Neural progenitor cell (in vitro differentiated cells): ENCODE results near the gene TUBA3E. TPM values are rescaled to one million over a fixed set of nuclear protein-coding genes. Genes with fewer than 3 reads are reported as not detected.
"Not testable (repeated sequence)": the region's sequence is repeated elsewhere in the genome, so short reads cannot be mapped to it uniquely, and the experiment has no call there.

ENCODE experiments used
- DNase-seq: peaks from one replicate; pipeline ENCODE4 v3.0.0-alpha.2; 2016; ENCODE audit warnings: low spot score
- H2AFZ ChIP-seq: fragments of 200-600 bp; sonication (generic); replicated peaks from 2 replicates; pipeline ENCODE4 v1.6.1; 2016; ENCODE audit warnings: antibody characterized with exemption
- H3F3A ChIP-seq: fragments of 200-600 bp; sonication (generic); 2 replicates; pipeline ENCODE4 v1.6.1; 2016; ENCODE audit warnings: antibody characterized with exemption, low read depth
- H3K27ac ChIP-seq: fragments of 200-600 bp; sonication (generic); 2 replicates; pipeline ENCODE4 v1.5.1; 2016; ENCODE audit warnings: mild to moderate bottlenecking
- H3K27me3 ChIP-seq: fragments of 200-600 bp; sonication (generic); 2 replicates; pipeline ENCODE4 v1.6.1; 2016; ENCODE audit warnings: mild to moderate bottlenecking, moderate library complexity
- H3K36me3 ChIP-seq: fragments of 200-600 bp; sonication (generic); 2 replicates; pipeline ENCODE4 v1.5.1; 2016
- H3K4me1 ChIP-seq: fragments of 200-600 bp; sonication (generic); 2 replicates; pipeline ENCODE4 v1.6.1; 2016; ENCODE audit warnings: mixed run types
- H3K4me2 ChIP-seq: fragments of 200-600 bp; sonication (generic); 2 replicates; pipeline ENCODE4 v1.6.1; 2016
- H3K4me3 ChIP-seq: fragments of 200-600 bp; sonication (generic); 2 replicates; pipeline ENCODE4 v1.5.1; 2016
- H3K79me2 ChIP-seq: fragments of 200-600 bp; sonication (generic); 2 replicates; pipeline ENCODE4 v1.6.1; 2016; ENCODE audit warnings: low read depth
- H3K9ac ChIP-seq: fragments of 200-600 bp; sonication (generic); 2 replicates; pipeline ENCODE4 v1.6.1; 2016
- H3K9me3 ChIP-seq: fragments of 200-600 bp; sonication (generic); 2 replicates; pipeline ENCODE4 v1.5.1; 2016; ENCODE audit warnings: low read depth
- H4K20me1 ChIP-seq: fragments of 200-600 bp; sonication (generic); 2 replicates; pipeline ENCODE4 v1.6.1; 2016; ENCODE audit warnings: low read depth
- H3K27ac Mint-ChIP-seq: 3 replicates; pipeline ENCODE4 v1.8.0; 2021; ENCODE audit warnings: mixed read lengths
- H3K27me3 Mint-ChIP-seq: 2 replicates; pipeline ENCODE4 v1.8.0; 2022; ENCODE audit warnings: low read depth, mild to moderate bottlenecking, inconsistent platforms, moderate library complexity, mixed read lengths; ENCODE audit not compliant: insufficient read depth
- H3K36me3 Mint-ChIP-seq: 3 replicates; pipeline ENCODE4 v1.8.0; 2021; ENCODE audit warnings: mixed read lengths
- H3K4me1 Mint-ChIP-seq: 3 replicates; pipeline ENCODE4 v1.8.0; 2021; ENCODE audit warnings: mixed read lengths
- H3K4me3 Mint-ChIP-seq: 3 replicates; pipeline ENCODE4 v1.8.0; 2021; ENCODE audit warnings: mild to moderate bottlenecking, moderate library complexity, mixed read lengths
- H3K9me3 Mint-ChIP-seq: 3 replicates; pipeline ENCODE4 v1.8.0; 2020; ENCODE audit warnings: mixed read lengths
- total RNA-seq: library from RNA; depleted of rRNA; stranded (reverse); fragments of >200 nt; gene quantifications from 2 replicates; pipeline ENCODE4 v1.2.3, GENCODE V29; 2015; ENCODE audit warnings: low replicate concordance

TUBA3E gene
- total RNA-seq, 1 donor from 2014 or later = not detected

GRCh38 chr2:130143266-130144039, 54.8 kb downstream of the TUBA3E start:
- H3K36me3 Mint-ChIP-seq, H3K27me3 ChIP-seq, H3K9me3 ChIP-seq, H3K27ac ChIP-seq, H3K4me1 ChIP-seq, H3K36me3 ChIP-seq, H2AFZ ChIP-seq, H3K79me2 ChIP-seq, H3K9ac ChIP-seq, H3K9me3 Mint-ChIP-seq, H3K4me1 Mint-ChIP-seq, H3K27me3 Mint-ChIP-seq: not testable (repeated sequence)
- H3F3A ChIP-seq = peaks cover 21% of the 10 kb centered on the region
- DNase-seq = peak; percentile 44
- Mint-ChIP-seq H3K4me3 (peak overlapping the region; percentile 83), H3K27ac (peak overlapping the region; percentile 95)
- H3K4me3 ChIP-seq = peak overlapping the region; percentile 53
- peaks cover 38% of the 10 kb centered on the region for H4K20me1 ChIP-seq
- H3K4me2 ChIP-seq = peak overlapping the region; percentile 74

GRCh38 chr2:130142396-130143265, 55.6 kb downstream of the TUBA3E start:
- H2AFZ ChIP-seq, H3K4me3 ChIP-seq, H3K27ac Mint-ChIP-seq, H3K79me2 ChIP-seq, H3K9me3 Mint-ChIP-seq, H3K9me3 ChIP-seq, H3K27ac ChIP-seq, DNase-seq, H3K4me2 ChIP-seq, H3K27me3 Mint-ChIP-seq, H3K36me3 Mint-ChIP-seq, H3K27me3 ChIP-seq, H3K4me1 ChIP-seq, H3K36me3 ChIP-seq, H3K4me1 Mint-ChIP-seq, H3K9ac ChIP-seq: not testable (repeated sequence)
- H3K4me3 Mint-ChIP-seq = peak overlapping the region; percentile 79
- Histone ChIP-seq H4K20me1 (peaks cover 38% of the 10 kb centered on the region), H3F3A (peaks cover 21% of the 10 kb centered on the region)

Other genes with a start within 250 kb of the TUBA3E start
- gene RAB6C, start 218.8 kb downstream of the TUBA3E start, total RNA-seq = 0.07 TPM in 1 of 2 replicates, not detected in the other
- gene POTEF, start 69.2 kb downstream of the TUBA3E start, total RNA-seq = 15.1 and 17.6 TPM in 2 replicates
- gene CCDC74B, start 53.3 kb downstream of the TUBA3E start, total RNA-seq = 8.8 and 13.8 TPM in 2 replicates
- gene SMPD4, start 16.8 kb downstream of the TUBA3E start, total RNA-seq = 23.6 and 45.1 TPM in 2 replicates
- gene MZT2B, start 16.2 kb downstream of the TUBA3E start, total RNA-seq = 21.4 and 91.8 TPM in 2 replicates
- gene IMP4, start 144.5 kb upstream of the TUBA3E start, total RNA-seq = 23.3 and 51.4 TPM in 2 replicates
- 4.0 and 17.6 TPM in 2 replicates for gene PTPN18, start 157.6 kb upstream of the TUBA3E start, total RNA-seq